NCI-H187 treated with DMSO at 0.1 percent for 48 hours (cell line): ENCODE results near the gene MED26.

Experiments used
- DNase-seq: peaks from one replicate; lab custom pipeline; 2025; lab: John Stamatoyannopoulos, UW

MED26 gene

GRCh38 chr19:16612636-16613035 is 15.4 kb downstream of the MED26 start:
- DNase-seq: no peak

GRCh38 chr19:16611121-16611520 is 16.9 kb downstream of the MED26 start:
- DNase-seq: no peak

- no peak for DNase-seq
These were observed 18.3 kb downstream of the MED26 start for GRCh38 chr19:16609511-16610200.

- DNase-seq: no peak
These were observed 19.7 kb downstream of the MED26 start for GRCh38 chr19:16608290-16608739.

GRCh38 chr19:16607819-16608218 is 20.2 kb downstream of the MED26 start:
- DNase-seq: no peak

GRCh38 chr19:16605553-16605994 is 22.4 kb downstream of the MED26 start:
- DNase-seq: no peak

- no peak for DNase-seq
These were observed 22.9 kb downstream of the MED26 start for GRCh38 chr19:16605115-16605514.

- no peak for DNase-seq
These were observed 23.4 kb downstream of the MED26 start for GRCh38 chr19:16604615-16605014.

GRCh38 chr19:16603090-16603489 is 24.9 kb downstream of the MED26 start:
- no peak for DNase-seq

- no peak for DNase-seq
These were observed 26.5 kb downstream of the MED26 start for GRCh38 chr19:16601378-16602052.

GRCh38 chr19:16600824-16601223 is 27.2 kb downstream of the MED26 start:
- DNase-seq: no peak

- no peak for DNase-seq
These were observed 28.2 kb downstream of the MED26 start for GRCh38 chr19:16599655-16600346.

GRCh38 chr19:16598848-16599247 is 29.2 kb downstream of the MED26 start:
- DNase-seq: no peak

GRCh38 chr19:16596399-16596798 is 31.6 kb downstream of the MED26 start:
- DNase-seq: no peak

- DNase-seq: no peak
These were observed 32.9 kb downstream of the MED26 start for GRCh38 chr19:16595097-16595496.

GRCh38 chr19:16594681-16595091 is 33.3 kb downstream of the MED26 start:
- DNase-seq: no peak

GRCh38 chr19:16594131-16594586 is 33.8 kb downstream of the MED26 start:
- DNase-seq: no peak

GRCh38 chr19:16593181-16593580 is 34.8 kb downstream of the MED26 start:
- no peak for DNase-seq

- no peak for DNase-seq
These were observed 36.0 kb downstream of the MED26 start for GRCh38 chr19:16591803-16592556.

GRCh38 chr19:16590876-16591802 is 36.9 kb downstream of the MED26 start:
- DNase-seq: no peak

- no peak for DNase-seq
These were observed 38.1 kb downstream of the MED26 start for GRCh38 chr19:16589917-16590316.
